ENCODE data around the gene BCORL1.

The BCORL1 gene

GRCh38 chrX:130048686-130049222 is 66.3 kb downstream of the BCORL1 start:
- no peak overlapping the region for H3K4me3 ChIP-seq (ENCODE audit: control insufficient read depth, low read depth, low read length)
- no peak for DNase-seq (ENCODE audit: low read depth)
- TF ChIP-seq, protein P1, sequence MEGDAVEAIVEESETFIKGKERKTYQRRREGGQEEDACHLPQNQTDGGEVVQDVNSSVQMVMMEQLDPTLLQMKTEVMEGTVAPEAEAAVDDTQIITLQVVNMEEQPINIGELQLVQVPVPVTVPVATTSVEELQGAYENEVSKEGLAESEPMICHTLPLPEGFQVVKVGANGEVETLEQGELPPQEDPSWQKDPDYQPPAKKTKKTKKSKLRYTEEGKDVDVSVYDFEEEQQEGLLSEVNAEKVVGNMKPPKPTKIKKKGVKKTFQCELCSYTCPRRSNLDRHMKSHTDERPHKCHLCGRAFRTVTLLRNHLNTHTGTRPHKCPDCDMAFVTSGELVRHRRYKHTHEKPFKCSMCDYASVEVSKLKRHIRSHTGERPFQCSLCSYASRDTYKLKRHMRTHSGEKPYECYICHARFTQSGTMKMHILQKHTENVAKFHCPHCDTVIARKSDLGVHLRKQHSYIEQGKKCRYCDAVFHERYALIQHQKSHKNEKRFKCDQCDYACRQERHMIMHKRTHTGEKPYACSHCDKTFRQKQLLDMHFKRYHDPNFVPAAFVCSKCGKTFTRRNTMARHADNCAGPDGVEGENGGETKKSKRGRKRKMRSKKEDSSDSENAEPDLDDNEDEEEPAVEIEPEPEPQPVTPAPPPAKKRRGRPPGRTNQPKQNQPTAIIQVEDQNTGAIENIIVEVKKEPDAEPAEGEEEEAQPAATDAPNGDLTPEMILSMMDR (conservative IDR thresholded peaks at IDR 0.05; ENCODE audit: control insufficient read depth, insufficient read depth, low read depth, low read length), result no peak

GRCh38 chrX:130049821-130050220 is 67.4 kb downstream of the BCORL1 start:
- no peak overlapping the region for H3K4me3 ChIP-seq (ENCODE audit: control insufficient read depth, low read depth, low read length)
- TF ChIP-seq, protein P1 (conservative IDR thresholded peaks at IDR 0.05; ENCODE audit: control insufficient read depth, insufficient read depth, low read depth, low read length), result no peak
- no peak for DNase-seq (ENCODE audit: low read depth)

DNA sequence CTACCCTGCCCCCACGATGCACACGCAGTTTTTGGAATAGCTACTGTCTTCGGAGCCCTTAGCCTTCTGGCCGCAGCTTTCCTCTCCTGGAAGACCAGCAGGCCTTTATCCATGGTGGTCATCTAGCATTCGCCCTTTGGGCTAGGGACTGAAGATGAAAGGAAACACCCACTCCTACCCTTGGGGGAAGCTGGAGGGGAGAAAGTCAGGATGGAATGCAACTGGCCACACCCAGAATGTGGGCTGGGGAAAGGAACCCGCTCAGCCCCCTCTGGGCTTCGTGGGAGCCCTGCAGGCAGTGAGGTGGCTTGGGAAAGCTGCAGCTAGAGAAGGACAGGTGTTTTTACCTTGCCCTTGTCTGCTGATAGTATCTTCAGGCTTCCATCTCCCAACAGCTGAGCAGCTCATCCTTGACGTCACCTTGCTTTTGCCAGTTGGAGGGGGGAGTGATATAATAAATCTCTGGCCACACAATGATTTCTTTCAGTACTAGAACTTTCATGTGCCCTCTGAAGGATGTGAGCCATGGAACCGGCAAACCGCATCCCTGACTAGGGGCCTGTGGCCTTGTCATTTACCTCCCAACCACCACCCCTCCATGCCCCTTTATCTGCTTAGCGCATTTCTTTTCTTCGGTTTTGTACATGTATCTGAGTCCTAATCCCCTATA is 68.9 kb downstream of the BCORL1 start:
- no peak overlapping the region for H3K4me3 ChIP-seq (ENCODE audit: control insufficient read depth, low read depth, low read length)
- no peak for DNase-seq (ENCODE audit: low read depth)
- TF ChIP-seq, protein P1 (conservative IDR thresholded peaks at IDR 0.05; ENCODE audit: control insufficient read depth, insufficient read depth, low read depth, low read length), result no peak

DNA sequence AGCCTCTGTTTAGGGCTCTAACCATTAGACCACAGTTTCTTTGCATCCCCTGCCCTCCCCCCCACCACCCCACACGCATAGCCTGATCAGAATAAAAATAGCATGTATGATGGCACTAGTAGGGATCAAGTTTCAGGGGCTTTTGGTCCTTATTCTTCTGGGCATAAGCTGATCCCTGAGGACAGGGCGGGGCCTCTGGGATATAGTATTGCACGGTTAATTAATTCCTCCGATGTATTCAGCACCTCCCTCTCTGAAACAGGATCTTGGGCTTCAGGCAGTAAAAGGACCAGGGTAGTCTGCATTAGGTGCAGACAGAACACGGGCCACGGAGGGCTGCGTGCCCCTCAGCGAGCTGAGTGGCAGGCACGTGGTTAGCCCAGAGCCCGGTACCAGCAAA is 70.8 kb downstream of the BCORL1 start:
- no peak for DNase-seq (ENCODE audit: low read depth)
- H3K4me3 ChIP-seq (ENCODE audit: control insufficient read depth, low read depth, low read length), result no peak overlapping the region
- TF ChIP-seq, protein P1 (conservative IDR thresholded peaks at IDR 0.05; ENCODE audit: control insufficient read depth, insufficient read depth, low read depth, low read length), result no peak

DNA sequence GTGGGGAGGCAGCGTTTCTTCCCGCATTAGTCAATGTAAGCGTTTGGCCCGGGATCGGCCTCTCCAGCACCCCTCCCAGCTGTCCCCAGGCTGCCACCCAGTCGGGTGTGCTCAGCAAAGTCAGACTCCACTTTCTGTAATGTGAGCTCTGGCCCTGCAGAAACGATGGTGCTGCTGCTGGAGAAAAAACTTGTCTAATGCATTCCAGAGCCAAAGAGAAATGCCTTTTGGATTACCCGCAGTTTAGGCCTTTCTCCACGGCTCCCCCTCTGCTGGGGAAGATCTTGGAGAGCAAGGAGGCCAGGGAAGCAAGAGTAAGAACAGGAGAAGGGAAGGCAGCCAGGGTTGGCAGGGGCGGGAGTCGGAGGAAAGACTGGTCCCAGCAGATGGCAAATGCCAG is 72.7 kb downstream of the BCORL1 start:
- TF ChIP-seq, protein P1 (conservative IDR thresholded peaks at IDR 0.05; ENCODE audit: control insufficient read depth, insufficient read depth, low read depth, low read length), result no peak
- peak; percentile 35 for DNase-seq (ENCODE audit: low read depth)
- no peak overlapping the region for H3K4me3 ChIP-seq (ENCODE audit: control insufficient read depth, low read depth, low read length)

DNA sequence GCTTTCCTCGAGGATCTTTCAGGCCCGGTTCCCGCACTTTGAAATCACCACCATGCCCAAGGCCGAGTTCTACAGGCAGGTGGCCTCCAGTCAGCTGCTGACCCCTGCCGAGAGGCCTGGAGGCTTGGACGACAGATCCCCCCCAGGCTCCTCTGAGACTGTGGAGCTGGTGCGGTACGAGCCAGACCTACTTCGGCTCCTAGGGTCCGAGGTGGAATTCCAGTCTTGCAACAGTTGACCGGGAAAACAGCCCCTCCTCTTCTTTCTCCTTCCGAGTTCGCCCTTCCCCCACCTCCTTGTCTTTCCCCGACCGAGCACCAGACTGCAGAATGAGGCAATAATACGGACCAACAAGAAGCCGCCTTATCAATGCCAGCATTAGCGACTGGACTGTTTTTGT is 73.5 kb downstream of the BCORL1 start:
- TF ChIP-seq, protein P1 (conservative IDR thresholded peaks at IDR 0.05; ENCODE audit: control insufficient read depth, insufficient read depth, low read depth, low read length), result no peak
- H3K4me3 ChIP-seq (ENCODE audit: control insufficient read depth, low read depth, low read length), result no peak overlapping the region
- DNase-seq (ENCODE audit: low read depth), result no peak
